ENCODE data around the gene LDLRAD4.

Gene LDLRAD4

DNA sequence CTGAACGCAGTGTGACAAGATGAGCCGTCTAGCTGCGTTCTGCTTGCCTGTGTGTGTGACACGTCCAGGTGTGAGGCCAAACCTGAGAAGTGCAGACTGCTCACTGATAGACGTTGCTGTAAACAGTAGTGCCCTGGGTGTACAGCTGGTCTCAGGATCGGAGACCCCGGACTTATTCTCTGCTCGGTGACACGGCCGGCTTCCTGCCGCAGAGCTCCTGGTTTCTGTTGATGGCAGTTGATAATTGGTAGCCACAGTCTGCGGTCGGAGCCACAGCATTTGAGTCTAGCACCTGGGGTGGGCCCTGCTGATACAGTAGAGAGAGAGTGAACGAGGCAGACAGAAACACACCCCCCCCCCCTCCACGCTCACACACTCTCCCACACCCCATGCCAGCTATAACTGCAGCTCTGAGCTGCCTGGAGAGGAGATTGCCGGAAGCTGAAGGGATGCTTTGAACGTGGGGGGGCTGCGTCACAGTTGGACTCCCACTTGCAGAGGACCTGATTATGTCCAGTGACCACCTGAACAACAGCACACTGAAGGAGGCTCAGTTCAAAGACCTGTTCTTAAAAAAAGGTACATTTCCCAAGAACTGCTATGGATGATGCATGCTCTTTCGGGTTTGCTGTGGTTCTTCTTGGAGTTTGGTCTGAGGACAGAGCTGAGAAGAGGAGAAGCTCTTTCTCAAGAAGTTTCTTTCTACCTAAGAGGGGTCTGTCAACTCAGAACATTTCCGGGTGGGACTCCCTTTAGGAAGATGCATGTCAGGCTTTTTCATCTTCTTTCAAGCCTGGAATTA is 393.8 kb downstream of the LDLRAD4 start:
- DNase-seq = no peak

DNA sequence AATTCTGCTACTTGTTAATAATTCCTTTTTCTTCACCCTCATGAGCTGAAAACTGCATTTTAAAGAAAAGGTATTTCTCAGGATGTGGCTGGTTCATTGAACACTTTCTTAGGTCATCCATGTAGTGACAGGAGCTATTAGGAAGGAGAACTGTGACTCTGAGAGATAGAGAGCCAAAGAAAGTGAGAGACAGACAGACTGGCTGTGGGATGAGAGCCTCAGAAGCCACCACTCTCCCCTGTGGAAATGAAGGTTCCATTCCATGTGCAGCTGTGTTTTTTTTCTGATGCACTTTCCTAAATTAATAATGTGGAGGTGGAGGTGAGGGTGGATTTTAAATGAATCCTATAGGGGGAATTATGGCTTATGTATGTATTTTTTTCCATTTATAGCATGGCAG is 394.5 kb downstream of the LDLRAD4 start:
- DNase-seq = no peak

DNA sequence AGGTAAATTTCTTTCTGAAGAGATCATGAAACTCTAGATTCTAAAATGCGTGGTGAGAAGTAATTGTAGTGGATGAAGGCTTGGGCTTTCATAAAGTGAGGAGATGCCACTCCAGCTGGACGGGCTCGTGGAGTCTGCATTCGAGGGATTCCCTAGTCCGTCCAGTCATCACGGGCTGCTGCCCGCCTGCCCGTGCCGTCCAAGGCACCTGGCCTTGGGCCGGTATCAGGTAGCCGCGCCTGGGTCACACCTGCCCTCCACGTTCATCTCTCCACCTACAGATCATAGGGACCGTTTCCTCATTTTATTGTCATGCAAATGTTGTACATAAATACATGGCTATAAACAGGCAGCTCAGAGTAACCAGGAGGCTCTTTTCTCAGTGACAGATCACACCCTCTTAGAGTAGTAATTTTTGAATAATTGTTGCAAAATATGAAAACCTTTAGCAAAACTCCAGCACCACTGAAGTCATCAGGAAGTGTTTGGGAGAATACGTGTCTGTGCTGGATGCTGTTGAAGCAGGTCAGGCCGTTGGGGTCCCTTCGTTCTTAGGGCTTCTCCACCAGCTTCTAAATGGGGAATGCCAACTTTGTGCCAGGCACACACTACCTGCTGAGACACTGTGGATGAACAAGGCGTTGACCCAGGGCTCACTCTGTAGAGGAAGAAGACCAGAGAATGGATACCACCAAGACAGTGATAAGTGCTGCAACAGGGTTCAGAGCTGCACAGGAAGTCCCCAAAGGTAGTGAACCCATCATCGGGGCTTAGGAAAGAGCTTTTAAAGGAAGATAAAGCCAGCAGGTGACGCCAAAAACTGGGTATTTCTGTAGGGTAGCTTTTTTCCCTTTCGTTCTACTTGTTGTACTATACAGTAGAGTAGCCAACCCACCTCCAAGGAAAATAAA is 395.3 kb downstream of the LDLRAD4 start:
- no peak for DNase-seq

DNA sequence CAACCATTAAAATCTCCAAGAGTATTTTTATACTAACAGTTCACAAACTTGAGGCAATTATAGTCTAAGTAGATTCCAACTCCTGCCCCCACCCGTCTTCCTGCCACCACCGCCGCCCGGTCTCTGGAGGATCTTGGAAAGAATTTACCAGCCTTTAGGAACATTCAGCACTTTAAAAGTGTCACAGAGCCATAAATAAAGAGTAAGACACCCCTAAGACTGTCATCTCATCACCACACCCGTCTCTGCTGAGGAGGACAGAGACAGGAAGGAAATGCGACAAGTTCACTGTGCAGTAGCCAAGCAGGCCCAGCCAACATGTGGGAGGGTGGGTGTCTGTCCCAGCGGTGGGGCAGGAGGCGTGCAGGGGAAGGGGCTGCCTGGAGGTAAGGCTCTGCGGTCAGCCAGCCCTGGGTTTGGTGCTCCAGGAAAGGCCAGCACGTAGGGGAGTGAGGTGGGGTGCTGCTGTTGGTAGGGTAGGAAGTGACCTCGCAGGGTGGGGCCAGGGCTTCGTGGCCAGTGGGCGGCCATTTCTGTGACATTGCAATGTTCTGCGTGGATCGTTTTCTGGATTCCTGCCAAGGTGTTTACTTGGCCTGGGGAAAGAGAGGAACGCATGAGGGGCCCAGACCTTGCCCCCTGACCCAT is 396.2 kb downstream of the LDLRAD4 start:
- no peak for DNase-seq

DNA sequence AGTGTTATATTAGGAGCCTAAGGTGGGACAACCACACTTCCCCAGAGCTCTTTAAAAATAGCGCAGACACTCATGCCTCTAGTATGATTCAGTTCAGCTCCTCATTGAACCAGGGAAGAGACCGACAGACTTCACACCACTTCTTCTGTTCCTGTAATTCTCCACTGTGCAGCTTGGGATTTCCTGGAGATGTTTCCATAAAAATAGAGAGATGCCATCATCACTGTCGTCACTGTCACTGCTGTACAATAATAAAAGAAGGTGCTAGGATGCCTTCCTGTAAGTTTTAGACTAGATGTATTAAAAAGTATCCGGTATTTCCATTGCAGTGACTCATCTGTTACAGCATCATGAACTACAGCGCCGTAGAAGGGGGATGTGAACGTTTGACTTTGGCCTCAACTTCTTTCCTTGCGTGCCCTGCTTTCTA is 396.9 kb downstream of the LDLRAD4 start:
- DNase-seq = no peak

DNA sequence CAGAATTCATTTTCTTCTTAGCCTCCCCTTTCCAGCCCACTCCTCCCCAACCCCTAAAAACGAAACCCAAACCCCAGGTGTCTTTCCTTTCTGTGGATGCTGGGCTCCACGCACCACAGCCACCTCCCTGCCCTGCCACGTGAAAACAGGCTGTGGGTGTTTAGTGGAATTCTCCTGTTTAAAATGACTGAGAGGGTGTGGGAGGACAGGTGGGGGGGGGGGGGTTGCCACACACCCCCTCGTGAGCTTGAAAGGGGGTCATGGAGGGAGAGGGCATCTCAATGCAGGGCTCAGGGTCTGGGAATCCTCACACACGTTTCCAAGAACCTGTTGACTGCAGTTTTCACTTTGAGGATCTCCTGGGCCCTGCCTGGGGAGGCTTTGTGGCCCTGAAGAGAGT is 397.5 kb downstream of the LDLRAD4 start:
- no peak for DNase-seq

DNA sequence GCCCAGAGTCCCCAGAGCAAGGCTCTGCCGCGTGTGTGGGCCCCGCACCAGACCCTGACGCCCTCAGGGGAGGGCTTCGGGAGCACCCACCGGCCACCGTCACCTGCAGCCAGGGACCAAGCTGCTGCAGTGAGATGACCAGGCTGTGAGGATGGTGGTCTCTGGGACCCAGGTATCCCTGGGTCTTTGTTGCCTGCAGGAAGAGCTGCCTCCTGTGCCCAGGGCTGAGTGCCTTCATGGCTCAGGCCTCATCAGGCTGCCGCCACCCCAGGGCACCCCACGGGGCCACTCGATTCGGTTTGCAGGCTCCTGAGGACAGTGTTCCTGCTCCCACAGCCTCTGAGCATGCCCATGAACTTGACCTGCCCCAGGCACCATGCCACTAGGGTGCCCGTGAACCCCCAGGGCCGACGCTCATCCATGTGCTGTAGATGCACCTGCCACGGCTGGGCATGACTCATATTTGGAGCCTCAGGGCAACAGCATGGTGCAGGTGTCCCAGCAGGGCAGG is 398.0 kb downstream of the LDLRAD4 start:
- DNase-seq = no peak

DNA sequence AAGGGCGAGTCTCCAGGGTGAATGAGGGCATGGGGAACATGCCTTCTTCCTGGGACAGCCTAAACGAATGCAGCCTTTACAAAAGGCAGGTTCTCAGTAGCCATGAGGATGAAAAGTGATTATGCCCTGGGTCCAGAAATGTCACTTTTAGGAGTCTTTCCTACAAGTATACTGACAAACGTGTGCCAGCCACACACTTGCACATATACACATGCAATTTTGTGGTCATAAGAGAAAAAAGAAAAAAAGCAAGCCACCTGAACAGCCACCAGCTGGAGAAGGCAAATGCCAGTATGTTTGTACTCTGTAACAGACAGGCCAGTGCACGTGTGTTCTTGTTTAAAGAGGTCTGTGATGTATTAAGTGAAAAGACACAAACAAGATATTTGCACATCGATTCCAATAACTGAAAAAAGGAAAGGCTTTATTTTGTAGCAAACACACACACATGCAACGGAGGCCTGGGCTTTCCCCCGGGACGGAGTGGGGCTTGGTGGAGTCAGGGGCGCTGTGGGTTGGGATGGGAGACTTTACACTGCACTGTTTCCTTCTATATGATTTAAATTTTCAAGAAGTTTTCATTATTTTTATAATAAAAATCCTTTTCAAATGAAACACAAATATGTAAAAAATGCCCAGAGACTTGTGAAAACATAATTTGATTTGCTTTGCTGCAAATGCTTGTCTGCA is 399.4 kb downstream of the LDLRAD4 start:
- DNase-seq = peak; percentile 3

DNA sequence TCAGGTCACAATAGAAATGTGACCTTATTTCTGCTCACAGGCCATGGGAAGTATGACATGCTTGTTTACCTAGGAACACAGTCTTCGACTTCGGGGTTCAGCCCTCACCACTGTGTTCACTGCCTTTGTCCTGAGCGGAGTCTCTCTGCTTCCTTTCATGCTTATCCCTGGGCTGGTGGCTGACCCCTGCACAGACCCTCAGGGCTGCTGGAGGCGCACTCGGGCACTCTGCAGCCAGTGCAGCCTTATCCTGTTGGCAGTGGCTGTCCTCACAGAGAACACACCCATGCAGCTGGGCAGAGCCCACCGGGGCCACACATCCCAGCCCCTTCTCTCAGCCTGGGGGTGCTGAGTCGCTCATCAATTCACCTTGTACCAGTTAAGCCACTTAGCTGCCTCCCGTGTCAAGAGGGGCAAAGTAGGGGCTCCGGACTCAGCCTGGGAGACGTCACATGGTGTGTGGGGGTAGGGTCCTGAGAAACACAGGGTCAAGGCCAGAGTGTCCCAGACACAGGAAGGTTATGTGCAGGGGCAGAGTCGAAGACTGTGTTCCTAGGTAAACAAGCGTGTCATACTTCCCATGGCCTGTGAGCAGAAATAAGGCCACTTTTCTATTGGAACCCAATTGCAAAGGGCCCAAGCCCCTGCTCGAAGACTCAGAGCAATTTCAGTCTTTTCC is 400.3 kb downstream of the LDLRAD4 start:
- DNase-seq = no peak

DNA sequence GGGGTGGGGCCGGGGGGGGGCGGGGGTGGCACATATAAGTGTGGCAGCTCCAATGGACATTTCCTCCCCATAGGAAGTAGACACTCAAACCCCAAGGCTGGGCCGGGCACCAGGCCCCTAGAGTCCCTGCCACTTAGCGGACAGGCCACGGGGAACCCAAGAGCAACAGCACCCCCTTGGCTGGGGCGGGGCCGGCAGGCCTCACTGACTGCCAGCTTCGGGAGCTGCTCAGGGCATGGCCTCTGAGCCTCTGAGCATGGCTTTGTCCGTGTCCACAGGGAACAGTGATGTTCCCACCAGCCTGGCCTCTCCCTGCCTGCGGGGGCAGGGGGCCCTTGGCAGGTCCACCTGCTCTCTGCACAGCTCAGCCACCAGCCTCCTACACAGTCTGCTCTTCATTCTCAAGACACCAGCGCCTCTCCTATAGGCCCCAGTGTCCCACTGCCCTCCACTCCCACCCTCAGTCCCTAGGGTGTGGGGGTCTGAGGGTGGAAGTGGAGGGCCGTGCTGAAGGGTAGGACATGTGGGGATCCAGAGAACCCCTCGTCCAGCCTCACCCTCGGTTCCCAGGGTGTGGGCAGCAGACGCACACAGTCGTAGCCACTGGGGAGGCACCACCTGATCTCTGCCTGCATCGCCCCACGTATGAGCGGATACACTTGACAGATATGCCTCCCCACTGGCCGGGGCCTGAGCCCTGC is 401.1 kb downstream of the LDLRAD4 start:
- DNase-seq = no peak

DNA sequence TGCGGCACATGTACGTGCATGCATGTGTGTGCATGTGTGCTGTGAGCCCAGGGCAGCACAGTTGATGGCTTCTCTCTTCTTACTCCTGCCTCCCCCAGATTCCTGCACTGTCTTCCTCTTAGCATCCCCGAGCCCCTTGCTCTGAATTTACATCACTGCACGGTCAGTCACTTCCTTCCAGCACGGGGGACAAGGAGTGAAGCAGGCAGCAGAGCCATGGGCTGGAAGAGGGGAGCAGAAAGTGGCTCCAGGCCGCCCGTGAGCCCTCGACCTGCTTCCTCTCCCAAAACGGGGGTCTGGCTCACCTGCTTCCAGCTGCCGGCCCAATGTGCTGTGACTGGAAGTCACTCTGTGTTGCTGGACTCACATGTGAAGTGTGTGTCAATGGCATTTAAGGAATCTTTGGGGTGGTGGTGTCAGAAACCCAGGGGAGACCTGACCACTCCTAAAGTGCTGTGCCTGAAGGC is 401.7 kb downstream of the LDLRAD4 start:
- no peak for DNase-seq

DNA sequence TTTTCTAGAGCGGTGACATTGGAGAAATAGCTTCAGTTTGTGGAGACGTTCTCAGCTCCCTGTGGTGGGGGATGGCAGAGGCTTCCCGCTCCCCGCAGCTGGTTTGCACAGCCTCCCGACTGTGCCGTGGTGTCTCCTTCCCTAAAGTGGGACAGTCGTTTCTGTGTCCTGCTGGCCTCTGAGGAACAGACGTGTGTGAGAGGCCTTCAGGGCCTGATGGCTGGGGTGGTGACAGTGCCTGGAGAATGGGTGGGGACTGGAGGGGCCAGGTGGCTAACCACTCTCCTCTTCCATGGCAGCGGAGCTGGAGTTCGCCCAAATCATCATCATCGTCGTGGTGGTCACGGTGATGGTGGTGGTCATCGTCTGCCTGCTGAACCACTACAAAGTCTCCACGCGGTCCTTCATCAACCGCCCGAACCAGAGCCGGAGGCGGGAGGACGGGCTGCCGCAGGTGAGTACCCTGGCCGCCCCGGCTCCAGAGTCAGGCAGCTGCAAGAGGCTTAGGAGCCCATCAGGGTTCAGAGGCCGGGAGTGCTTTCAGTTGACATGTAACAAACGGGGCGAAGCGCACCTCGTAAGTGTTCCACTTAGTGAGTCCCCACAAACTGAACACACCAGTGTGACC is 402.4 kb downstream of the LDLRAD4 start:
- no peak for DNase-seq

DNA sequence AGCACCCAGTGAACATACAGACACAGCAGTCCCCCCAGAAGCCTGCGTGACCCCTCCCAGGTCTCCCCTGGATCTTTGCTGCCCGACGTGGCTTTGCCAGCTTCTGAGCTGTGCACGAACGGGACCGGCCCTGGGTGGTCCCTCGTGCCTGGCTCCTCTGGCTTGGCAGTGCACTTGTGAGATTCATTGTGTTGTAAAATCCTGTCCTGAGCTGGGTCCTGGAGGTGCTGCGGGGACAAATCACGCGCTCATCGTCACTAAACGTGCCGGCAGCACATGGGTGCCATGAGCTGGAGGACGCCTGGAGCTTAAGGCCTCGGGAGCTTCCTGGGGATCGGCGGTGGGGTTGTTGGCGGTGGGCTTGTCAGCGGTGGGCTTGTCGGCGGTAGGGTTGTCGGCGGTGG is 402.9 kb downstream of the LDLRAD4 start:
- DNase-seq = no peak

DNA sequence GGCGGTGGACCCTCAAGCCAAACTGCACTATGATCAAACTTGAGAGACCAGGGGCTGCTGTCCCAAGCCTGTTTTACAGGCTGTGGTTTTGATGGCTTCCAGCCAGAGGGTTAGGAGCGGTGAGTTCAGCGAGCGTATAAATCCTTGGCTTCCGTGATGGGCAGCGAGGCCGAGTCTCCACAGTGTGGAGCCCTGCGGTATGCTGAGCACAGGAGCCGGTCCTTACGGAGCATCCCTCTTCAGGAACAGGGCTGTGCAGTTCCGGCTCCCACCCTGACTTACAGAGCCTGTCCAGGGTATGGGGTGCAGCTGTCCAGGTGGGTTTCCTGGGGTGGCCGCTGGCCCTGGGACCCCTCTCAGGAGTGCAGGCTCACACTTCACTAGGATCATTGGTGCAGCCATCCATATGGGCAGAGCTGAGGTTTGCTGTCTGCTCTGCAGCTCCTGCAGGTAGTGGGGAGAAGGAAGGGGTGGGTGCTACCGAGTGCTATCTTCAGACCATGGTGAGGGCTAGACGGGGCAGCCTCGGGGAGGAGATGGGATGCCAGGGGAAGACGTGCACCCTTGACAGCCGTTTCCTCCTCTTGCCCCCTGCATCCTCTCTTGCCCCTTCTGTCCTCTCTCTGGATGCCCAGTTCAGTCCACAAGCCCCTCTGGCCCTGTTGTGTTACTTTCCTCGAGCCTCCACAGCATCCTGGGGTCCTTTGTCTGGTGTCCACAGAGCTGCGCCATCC is 403.5 kb downstream of the LDLRAD4 start:
- DNase-seq = no peak

DNA sequence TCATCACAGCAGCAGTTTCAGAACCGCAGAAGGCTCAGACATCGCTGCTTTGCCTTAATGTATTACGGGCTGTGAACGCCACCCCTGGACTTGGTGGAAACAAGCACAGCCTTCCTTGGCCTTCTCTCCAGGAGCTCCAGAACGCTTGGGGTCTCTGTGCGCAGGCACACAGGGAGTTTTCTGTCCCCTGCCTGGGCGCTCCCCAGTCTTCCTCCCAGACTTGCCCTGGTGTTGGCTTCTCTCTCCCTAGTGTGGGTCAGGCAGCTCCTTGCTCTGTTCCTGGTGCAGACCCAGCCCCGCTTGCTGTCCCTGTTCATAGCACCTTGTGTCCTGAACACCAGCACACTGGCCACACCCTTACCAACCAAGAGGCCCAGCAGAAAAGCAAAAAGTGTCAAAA is 404.2 kb downstream of the LDLRAD4 start:
- no peak for DNase-seq

DNA sequence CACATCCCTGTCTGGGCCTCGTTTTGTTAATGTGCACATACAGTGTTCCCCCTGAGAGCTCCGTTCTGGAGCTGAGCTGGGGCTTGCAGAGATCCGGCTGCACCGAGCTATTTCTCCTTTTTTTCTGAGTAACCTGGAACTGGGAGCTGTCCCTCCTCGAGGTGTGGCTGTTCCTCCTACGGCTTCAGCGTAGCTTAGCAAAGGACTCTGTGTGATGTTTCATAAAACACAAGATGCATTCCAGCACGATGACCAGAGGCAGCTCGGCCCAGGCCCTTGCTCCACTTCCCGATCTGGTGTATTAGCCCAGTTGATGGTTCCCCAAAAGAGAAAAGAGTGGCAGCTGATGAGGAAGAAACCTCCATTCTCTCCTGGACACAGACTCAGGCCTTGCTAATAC is 404.8 kb downstream of the LDLRAD4 start:
- DNase-seq = no peak

DNA sequence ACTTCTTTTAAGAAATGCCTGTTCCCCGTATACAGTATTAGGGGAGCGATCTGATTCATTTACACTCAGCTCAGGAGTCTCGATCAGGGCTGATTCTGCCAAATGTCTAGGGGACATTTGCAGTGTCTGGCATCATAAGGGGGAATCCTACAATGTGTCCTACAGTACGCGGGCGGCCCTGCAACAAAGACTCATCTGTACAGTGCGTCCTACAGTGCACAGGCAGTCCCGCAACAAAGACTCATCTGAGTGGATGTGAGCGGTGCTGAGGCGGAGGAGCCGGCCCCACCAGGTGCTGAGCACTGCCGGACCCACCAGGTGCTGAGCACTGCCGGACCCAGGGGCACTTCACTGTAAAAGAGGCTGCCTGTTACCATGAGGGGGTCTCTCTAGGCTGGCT is 405.3 kb downstream of the LDLRAD4 start:
- no peak for DNase-seq

DNA sequence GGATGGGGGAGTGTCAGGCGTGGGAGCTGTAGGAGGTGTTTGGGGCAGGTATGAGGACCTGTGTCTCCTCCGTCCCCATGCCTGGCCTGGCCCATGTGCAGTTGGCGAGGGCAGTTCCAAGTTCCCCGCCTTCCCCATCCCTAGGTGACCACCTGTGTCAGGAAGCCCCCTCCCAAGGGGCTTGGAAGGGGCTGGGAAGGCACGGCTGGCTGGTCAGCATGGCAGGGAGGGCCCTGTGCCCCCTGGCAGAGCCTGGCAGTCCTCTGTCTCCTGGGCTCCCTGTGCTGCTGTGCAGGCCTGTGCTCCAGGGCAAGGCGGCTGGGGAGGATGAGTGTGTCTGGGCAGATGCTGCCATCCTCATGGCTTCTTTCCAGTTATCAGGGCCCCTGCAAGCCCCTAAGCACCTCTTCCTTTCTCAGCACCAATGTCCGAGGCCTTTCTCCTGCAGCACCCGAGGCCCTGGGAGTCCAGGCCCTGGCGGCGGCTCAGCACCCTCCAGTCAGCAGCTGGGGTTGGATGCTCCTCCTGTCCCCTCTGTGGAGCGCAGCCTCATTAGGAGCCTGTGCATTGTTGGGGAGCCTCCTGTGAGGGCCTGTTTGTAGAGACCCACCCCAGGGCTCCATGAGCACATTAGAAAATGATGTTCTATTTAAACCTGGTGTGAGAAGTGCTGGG is 406.1 kb downstream of the LDLRAD4 start:
- DNase-seq = no peak

DNA sequence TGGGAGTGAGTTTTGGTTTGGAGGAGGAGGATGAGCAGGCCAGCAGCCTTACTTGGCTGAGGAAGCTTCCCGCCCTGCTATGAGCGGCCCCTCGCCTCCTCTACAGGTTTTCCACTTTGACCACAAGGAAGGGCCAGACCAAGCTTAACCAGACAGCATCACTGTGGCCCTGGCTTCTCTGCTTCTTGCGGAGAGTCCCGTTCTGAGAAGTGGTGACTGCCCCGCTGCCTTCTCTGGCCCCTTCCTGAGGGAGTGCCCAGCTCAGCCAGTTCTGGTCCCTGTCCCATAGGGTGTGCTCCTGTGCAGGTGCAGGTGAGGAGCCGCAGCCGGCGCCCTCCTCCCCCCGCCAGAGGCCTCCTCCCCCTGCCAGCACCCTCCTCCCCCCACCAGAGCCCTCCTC is 406.8 kb downstream of the LDLRAD4 start:
- DNase-seq = no peak

All from NCI-H2171 treated with DMSO at 0.1 percent for 48 hours (cell line).